Head of caudate nucleus (tissue), 42 donors: ENCODE data around the gene FRAS1.
"Not testable (repeated sequence)": the region's sequence is repeated elsewhere in the genome, so short reads cannot be mapped to it uniquely, and the experiment has no call there.

Source experiments
- DNase-seq, 42 donors: peaks; one replicate each; pipeline versions ENCODE4 v3.0.0 to v3.0.0-alpha.2; 2020 to 2021; ENCODE audit warnings: mixed read lengths in 7 of 42
- intact Hi-C: fragments of 100-400 bp; cut with DNase I; formaldehyde crosslinking; loops from one replicate; pipeline ENCODE4 v1.15.0; 2022

Gene FRAS1

GRCh38 chr4:78152795-78153194 is 95.7 kb downstream of the FRAS1 start:
- no peak for DNase-seq
- intact Hi-C loops: no loop called here

- DNase-seq: no peak
- intact Hi-C loops: no loop called here
Observed at GRCh38 chr4:78154972-78155590, 98.0 kb downstream of the FRAS1 start.

DNA sequence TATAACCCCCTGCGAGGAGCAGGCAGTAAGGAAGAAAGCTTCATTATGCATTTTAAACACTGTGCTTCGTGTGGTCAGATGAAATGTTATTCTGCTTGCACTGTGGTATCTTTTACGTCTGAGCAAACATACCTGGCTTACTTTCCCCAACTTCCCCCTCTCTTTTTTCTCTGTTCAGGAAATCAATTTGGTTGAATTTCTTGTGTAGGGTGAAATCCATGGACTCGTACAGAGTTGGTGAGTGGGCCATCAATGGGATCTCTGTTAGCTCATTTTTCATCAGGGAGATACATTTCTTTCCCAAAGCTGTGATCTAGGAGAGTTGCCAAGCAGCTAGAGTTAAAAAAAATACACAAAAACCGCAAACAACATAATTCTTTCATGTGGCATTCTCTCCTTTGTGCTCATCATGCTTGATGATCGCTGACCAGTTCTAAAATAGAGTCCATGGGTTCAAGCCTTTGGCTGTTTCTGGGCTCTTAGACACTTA is 98.5 kb downstream of the FRAS1 start:
- intact Hi-C loops: no loop called here
- DNase-seq: no peak

DNA sequence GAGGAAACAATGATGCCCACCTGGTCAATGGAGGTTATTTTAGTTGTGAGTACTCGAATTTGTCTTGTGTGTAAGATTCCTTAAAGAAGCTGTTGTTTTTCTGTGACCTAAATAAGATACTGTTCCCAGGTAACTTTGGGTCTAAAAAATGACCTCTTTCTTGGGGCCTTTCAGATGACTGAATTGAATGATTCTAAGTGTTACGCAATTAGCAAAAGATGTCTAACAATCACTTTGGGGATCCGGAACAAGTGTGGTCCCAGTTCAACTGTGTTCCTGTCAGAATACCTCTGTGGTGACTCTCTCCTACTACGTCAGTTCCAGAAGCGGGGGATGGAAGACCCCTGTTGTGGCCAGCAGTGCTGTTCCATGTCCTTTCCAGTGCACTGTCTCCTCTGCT is 99.4 kb downstream of the FRAS1 start:
- intact Hi-C loops: no loop called here

DNA sequence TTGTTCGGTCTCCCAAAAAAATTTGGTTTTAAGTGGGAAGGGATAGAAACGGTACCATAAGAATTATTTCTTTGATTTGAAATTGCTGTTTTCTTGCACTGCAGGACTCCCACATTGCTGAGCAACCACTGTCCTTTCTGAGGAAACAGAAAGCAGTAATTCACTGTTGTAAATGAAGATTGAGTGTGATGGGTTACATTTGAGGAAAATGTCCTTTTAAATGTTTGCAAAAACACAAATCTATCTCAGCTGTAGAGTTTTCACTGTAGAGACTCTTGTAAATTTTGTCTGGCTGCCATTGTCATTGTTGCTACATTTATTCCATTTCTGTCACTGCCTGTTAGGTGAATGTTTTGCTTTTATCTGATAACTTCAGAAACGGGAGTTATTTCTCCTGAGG is 105.2 kb downstream of the FRAS1 start:
- intact Hi-C loops: no loop called here
- no peak for DNase-seq

More for the DNA sequence above, 99.4 kb downstream of the FRAS1 start:
- DNase-seq: no peak

DNA sequence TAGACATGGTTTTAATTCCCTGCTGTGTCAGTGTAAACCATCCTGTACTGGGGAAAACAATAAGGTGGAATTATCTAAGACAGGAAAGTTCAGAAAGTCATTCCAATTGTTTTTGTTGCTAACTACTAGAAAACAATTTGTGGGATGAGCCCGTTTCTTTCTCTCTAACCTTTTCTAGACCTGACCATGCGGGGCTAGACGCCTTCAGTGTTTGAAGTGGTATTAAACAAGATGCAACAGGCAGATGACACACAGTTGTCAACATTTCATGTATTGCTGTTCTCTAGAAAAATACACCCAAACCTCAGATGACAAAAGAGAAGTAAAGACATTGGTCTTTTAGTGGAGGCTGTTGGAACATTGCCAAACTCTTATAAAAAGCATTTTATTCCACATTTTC is 105.7 kb downstream of the FRAS1 start:
- DNase-seq: no peak
- intact Hi-C loops: no loop called here

- no peak for DNase-seq
- intact Hi-C loops: no loop called here
Observed at GRCh38 chr4:78165758-78166157, 108.6 kb downstream of the FRAS1 start.

GRCh38 chr4:78166622-78167021 is 109.5 kb downstream of the FRAS1 start:
- intact Hi-C loops: no loop called here

GRCh38 chr4:78167510-78167909 is 110.4 kb downstream of the FRAS1 start:
- no peak for DNase-seq
- intact Hi-C loops: no loop called here

More at GRCh38 chr4:78166622-78167021, 109.5 kb downstream of the FRAS1 start:
- DNase-seq: no peak

DNA sequence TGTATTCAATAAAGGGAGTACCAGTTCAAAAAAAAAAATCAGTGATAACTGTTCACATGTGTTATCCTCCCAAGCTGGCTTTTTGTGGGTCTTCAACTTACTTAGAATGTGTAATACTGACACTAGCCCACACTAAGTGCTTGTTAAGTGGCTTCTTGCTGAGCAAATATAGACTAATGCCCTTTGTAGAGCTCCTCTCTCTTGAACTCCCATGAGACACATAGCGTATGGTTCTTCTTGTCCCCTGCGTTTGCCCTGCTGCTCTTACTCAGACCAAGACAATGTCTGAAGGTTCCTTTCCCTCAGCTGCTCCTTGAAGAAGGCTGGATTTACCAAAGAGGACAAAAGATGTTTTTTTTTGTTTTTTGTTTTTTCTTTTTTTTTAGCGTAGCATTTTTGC is 110.9 kb downstream of the FRAS1 start:
- DNase-seq: no peak
- intact Hi-C loops: no loop called here

GRCh38 chr4:78169728-78170127 is 112.6 kb downstream of the FRAS1 start:
- no peak for DNase-seq
- intact Hi-C loops: no loop called here

- intact Hi-C loops: no loop called here
- no peak for DNase-seq
Observed at GRCh38 chr4:78171482-78171881, 114.4 kb downstream of the FRAS1 start.

- DNase-seq: no peak
Observed at GRCh38 chr4:78174891-78175290, 117.8 kb downstream of the FRAS1 start.

DNA sequence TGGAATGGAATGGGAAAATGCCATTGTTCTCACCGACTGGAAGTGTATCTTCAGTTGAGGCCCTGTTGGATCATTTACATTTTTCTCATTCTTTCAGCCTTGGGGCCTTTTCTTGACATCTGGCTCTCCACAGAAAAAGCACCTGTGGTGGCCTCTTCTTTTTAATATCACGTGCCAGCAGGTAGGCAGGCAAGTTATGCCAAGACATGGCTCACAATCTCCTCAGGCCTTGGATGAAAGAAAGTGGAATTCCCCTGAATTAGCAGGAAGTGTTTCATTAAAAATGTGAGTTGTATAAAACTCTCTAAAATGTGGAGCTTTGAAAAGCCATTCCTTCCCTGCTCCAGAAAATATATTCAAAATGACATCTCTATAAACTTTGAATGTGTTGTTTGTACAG is 122.1 kb downstream of the FRAS1 start:
- no peak for DNase-seq

More at GRCh38 chr4:78174891-78175290, 117.8 kb downstream of the FRAS1 start:
- intact Hi-C loops: no loop called here

DNA sequence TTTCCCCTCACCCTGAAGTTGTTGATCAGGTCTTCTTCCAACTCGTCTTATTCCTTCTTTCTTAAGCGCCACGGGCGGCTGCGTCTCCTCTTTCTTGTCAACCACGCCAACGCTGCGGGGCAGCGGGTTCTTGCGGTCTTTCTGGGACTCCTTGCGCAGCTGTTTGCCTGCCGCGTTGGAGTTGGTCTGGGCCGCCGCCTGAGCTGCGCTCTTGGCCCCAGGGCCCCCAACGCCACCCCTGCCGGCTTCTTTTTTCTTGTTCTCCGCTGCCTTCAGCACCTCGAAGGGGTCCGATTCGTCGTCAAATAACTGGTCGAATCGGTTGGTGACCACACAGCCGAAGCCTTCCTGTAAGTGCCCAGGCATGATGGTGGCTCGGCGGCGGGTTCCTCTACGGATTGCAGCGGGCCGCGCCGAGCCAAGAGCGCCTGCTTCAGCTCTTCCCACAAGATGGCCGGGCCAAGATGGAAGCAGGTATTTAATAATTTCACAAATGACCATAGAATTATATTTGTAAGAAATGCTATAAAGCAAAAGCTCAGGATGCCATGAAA is 124.6 kb downstream of the FRAS1 start:
- DNase-seq, intact Hi-C loops: not testable (repeated sequence)

More for the DNA sequence above, 122.1 kb downstream of the FRAS1 start:
- intact Hi-C loops: no loop called here

GRCh38 chr4:78184584-78184983 is 127.5 kb downstream of the FRAS1 start:
- no peak for DNase-seq
- intact Hi-C loops: no loop called here

- intact Hi-C loops: no loop called here
- DNase-seq: no peak
Observed at GRCh38 chr4:78185117-78185516, 128.0 kb downstream of the FRAS1 start.

DNA sequence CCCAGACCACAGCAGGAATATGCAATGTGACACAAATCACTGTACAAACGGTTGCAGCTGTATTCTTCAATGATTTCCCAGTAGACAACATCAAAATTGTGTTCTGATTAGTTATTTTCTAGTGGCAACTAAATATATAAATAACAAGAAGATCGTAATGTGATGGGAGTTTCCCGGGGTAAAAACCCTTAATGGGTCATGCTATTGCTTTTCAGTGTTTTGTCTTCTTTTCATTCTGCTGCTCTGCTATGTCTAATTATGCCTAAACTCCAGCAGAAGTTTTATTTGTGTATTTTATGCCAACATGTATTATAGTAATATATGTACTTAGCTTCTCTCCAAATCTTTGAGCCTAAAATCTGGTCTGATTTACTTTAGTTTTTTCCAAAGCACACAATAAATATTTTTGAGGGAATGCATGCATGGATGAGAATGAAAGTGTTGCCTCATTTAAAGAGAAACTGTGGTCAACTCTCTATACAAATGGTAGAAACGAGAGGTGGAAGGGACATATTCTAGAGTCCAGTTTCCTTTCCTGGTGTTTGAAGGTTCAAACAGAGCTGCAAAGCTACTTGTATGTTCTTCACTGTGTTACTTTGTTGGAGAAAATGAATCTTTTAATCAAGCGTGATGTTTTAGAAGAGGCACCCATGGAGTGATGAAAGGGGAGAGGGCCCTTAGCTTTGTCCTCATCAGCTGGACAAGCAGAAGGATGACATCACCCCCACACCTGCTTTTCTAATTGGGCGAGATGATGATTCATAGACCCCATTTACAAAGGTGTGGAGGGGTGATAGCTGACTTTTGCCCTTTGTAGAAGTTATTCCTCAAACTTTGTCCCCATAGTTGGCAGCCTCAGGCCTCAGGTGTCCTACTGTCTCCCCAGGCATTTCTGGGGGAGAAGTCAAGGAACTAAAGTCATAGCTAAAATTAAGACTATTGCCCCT is 129.7 kb downstream of the FRAS1 start:
- no peak for DNase-seq
- intact Hi-C loops: no loop called here

- no peak for DNase-seq
- intact Hi-C loops: no loop called here
Observed at GRCh38 chr4:78190068-78190467, 132.9 kb downstream of the FRAS1 start.

DNA sequence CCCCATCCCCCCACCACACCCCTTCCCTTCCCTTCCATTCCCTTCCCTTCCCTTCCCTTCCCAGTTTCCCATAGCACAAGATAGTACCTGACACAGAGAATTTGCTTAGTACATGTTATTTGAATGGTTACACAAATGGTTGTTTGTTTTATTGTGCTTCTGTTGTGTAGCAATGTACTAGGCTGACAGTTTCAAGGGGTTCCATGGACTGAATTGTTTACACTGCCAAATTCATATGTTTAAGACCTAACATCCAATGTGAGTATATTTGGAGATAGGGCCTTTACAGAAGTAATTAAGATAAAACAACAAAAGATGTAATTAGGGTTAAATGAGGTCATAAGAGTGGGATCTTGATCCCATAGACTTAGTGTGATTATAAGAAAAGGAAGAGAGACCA is 133.5 kb downstream of the FRAS1 start:
- DNase-seq: no peak
- intact Hi-C loops: no loop called here
